Uterus (tissue), 2 donors: Measurements from ENCODE around the gene SOX5.

Source experiments
- POLR2A ChIP-seq, 2 donors: fragments of 450-650 bp; IDR thresholded peaks; one replicate each; pipeline ENCODE4 v1.6.1; 2016; ENCODE audit warnings: antibody characterized with exemption in 2 of 2, mild to moderate bottlenecking in 1 of 2, moderate library complexity in 1 of 2
- TF ChIP-seq, protein P1 (sequence below), 4 experiments: fragments of 200-600 bp in 2 of 4; fragments of 450-650 bp in 2 of 4; sonication (generic) in 2 of 4; IDR thresholded peaks; one replicate each; pipeline ENCODE4 v1.5.1; 2016 to 2019; ENCODE audit warnings: antibody characterized with exemption in 4 of 4, mild to moderate bottlenecking in 2 of 4, moderate library complexity in 1 of 4

DNA sequence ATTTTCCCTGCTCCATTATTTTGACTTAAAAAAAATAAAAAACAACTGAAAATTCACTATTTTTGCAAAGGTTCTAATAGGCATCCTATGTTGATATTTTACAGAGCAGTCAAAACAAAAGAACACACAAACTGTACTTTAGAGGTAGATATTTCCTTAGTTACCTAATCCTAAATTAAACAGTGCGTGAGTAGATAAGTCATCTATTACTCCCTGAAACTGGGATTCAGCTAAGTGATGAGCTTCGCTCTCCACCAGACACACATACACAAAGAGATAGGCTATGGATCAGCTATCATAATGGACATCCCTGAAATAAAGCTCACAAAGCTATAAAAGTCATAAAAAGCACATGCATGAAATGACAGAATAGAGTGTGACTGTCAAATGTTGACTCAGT, 398.7 kb downstream of the SOX5 start:
- TF ChIP-seq, protein P1, sequence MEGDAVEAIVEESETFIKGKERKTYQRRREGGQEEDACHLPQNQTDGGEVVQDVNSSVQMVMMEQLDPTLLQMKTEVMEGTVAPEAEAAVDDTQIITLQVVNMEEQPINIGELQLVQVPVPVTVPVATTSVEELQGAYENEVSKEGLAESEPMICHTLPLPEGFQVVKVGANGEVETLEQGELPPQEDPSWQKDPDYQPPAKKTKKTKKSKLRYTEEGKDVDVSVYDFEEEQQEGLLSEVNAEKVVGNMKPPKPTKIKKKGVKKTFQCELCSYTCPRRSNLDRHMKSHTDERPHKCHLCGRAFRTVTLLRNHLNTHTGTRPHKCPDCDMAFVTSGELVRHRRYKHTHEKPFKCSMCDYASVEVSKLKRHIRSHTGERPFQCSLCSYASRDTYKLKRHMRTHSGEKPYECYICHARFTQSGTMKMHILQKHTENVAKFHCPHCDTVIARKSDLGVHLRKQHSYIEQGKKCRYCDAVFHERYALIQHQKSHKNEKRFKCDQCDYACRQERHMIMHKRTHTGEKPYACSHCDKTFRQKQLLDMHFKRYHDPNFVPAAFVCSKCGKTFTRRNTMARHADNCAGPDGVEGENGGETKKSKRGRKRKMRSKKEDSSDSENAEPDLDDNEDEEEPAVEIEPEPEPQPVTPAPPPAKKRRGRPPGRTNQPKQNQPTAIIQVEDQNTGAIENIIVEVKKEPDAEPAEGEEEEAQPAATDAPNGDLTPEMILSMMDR (IDR thresholded peaks at IDR 0.05), result no peak
- no peak for TF ChIP-seq POLR2A (IDR thresholded peaks at IDR 0.05)
